Measurements from ENCODE around the gene ACVR1B. TPM values are rescaled to one million over a fixed set of nuclear protein-coding genes. Genes with fewer than 3 reads are reported as not detected.

The ACVR1B gene
- total RNA-seq: 23.4 and 24.1 TPM in 2 replicates

DNA sequence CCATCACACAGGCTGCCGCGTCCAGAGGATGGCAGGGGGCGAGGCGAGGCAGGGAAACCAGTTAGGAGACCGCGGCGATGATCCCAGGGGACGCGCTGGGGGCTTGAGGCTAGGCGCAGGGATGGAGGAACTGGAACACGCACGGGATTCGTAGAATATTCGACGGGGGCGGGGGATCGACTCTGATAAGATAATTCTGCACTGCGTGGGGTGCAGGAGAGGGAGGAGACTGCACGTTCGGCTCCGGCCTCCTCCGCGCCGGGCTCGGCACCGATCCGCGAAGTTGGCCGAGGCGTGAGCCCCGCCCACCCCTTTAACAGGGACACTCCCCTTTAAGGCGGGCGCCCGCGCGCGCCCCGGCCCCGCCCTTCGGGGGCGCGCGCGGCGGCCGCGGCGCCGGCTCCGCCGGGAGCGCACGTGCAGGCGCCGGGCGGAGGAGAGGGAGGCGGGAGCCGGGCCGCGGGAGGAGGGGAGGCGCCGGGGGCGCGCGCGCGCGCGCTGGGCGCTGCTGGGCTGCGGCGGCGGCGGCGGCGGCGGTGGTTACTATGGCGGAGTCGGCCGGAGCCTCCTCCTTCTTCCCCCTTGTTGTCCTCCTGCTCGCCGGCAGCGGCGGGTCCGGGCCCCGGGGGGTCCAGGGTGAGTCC, at the start of gene ACVR1B:
Gene ACVR1B, plus strand, starts transcription at position 501 of the 644 bp plus-strand sequence. Its CDS starts 45 bp downstream, at position 546.

DNA sequence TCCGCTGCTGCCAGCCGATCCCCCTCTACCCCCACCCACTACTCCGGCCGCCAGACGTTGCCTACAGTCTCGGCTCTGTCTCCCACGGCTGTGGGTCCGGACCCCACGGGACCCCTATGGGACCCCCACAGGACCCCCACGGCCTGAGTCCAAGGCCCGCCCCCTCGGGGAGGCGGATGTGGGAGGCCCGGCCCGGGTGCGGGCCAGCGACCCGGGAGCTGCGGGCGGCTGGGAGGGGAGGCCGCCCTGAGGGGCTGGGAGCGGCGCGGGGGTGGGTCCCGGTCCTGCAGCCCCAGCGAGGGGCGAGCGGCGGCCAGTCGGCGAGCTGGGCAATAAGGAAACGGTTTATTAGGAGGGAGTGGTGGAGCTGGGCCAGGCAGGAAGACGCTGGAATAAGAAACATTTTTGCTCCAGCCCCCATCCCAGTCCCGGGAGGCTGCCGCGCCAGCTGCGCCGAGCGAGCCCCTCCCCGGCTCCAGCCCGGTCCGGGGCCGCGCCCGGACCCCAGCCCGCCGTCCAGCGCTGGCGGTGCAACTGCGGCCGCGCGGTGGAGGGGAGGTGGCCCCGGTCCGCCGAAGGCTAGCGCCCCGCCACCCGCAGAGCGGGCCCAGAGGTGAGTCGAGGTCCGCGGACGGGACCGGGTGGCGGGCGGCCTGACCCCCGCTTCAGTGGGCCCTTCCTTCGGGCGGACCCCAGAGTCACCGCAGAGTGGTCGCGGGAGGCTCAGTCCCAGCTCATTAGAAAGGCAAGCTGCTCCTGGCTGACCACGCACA, 44.2 kb upstream of the ACVR1B start, which contains the start of gene ACVRL1:
Gene ACVRL1, plus strand, starts transcription at position 422 of the 773 bp plus-strand sequence. CDS start 4,971 bp downstream, outside the sequence.

GRCh38 chr12:52006726-52007157, 55.2 kb downstream of the ACVR1B start, which contains the start of gene TAMALIN:
TSS of gene TAMALIN (plus strand) at chr12:52006946. CDS start at chr12:52007020, 74 bp downstream.

Other genes starting within 250 kb of the ACVR1B start
- 0.24 and 0.56 TPM in 2 replicates for gene FIGNL2, start 103.0 kb upstream of the ACVR1B start, total RNA-seq
- gene ANKRD33, start 63.6 kb upstream of the ACVR1B start, total RNA-seq: 0.44 TPM in 1 of 2 replicates, not detected in the other
- 187 and 199 TPM in 2 replicates for gene ACVRL1, start 44.2 kb upstream of the ACVR1B start, total RNA-seq
- gene TAMALIN, start 55.2 kb downstream of the ACVR1B start, total RNA-seq: 16.6 and 19.0 TPM in 2 replicates
- 2.1 and 4.4 TPM in 2 replicates for gene NR4A1, start 99.7 kb downstream of the ACVR1B start, total RNA-seq
- 33.1 and 45.5 TPM in 2 replicates for gene ATG101, start 118.3 kb downstream of the ACVR1B start, total RNA-seq
- not detected in 2 replicates for gene SMIM41, start 128.0 kb downstream of the ACVR1B start, total RNA-seq
- 0.12 and 0.24 TPM in 2 replicates for gene KRT80, start 240.3 kb downstream of the ACVR1B start, total RNA-seq

Data from cardiac ventricle fibroblast (primary cell).